Tibial nerve (tissue), 4 donors: ENCODE results near the gene HS2ST1.

Experiments
- CTCF ChIP-seq, 5 experiments: fragments of 200-600 bp in 3 of 5; fragments of 450-650 bp in 2 of 5; sonication (generic) in 3 of 5; IDR thresholded peaks; one replicate each; pipeline ENCODE4 v1.5.1; 2016 to 2019; ENCODE audit warnings: antibody characterized with exemption in 5 of 5, mild to moderate bottlenecking in 3 of 5, moderate library complexity in 2 of 5
- EP300 ChIP-seq, 2 donors: sonication (generic); formaldehyde crosslinking; IDR thresholded peaks; one replicate each; pipeline ENCODE4 v1.6.1; 2017; ENCODE audit warnings: antibody characterized with exemption in 2 of 2, mild to moderate bottlenecking in 1 of 2
- POLR2A ChIP-seq, 2 donors: fragments of 450-650 bp; IDR thresholded peaks; one replicate each; pipeline ENCODE4 v1.6.1; 2017; ENCODE audit warnings: antibody characterized with exemption in 2 of 2, mild to moderate bottlenecking in 2 of 2, moderate library complexity in 2 of 2

- TF ChIP-seq EP300 (IDR thresholded peaks at IDR 0.05): no peak
- no peak for TF ChIP-seq CTCF (IDR thresholded peaks at IDR 0.05)
- no peak for TF ChIP-seq POLR2A (IDR thresholded peaks at IDR 0.05)
Observed at GRCh38 chr1:86940599-86940998, 26.2 kb downstream of the HS2ST1 start.
